ENCODE results near the gene ADARB2. TPM values are rescaled to one million over a fixed set of nuclear protein-coding genes. Genes with fewer than 3 reads are reported as not detected.

The ADARB2 gene
- total RNA-seq, 3 donors from 2014 or later (not counting 1 experiment from before 2014, with no cell fraction given), result 0.27 to 0.78 (median 0.40) TPM

DNA sequence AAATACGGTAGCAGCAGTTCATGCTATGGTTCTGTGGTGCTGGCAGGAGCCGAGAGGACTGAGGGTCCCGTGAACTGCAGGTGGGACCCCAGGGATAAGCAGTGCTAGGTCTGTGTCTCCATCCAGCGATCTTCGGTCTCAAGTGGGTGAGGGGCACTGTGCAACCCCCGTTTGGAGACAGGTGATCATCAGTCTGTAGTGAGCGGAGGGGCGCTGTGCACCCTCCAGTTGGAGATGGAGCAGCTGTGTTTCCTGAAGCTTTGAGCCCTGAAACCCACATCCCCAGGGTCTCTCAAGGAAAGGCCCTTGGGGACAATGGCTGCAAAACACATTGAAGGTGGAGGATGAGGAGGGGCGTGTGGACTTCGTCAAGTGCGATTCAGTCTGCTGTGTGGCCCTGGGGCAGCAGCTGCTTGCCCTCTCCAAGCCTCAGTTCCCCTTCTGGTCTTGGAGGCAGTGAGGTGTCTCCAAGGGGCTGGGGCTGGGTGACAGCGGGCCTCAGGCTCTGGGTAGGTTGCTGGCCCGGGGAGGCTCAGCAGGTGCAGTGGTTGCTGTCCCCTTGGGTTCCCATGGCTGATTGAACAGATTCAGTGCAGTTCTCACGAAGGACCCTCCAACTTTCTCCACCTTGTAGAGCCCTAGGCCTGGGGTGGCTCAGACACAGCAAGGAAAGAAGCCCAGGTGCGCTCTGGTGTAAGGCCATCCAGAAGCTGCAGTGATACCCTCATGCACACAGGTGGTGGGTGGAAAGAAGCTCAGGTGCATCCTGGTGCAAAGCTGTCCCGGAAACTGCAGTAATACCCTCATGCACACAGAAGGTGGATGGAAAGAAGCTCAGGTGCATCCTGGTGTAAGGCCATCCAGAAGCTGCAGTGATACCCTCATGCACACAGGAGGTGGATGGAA, 160.6 kb downstream of the ADARB2 start:
- Histone ChIP-seq H3K36me3 (ENCODE audit: control insufficient read depth, insufficient read depth, low read length) (no peaks in the 10 kb centered on the region), H3K9me3 (ENCODE audit: control insufficient read depth, insufficient read depth, low read length) (no peaks in the 10 kb centered on the region), H3K4me3 (ENCODE audit: low read length) (no peak overlapping the region), H3K27me3 (ENCODE audit: control insufficient read depth, insufficient read depth, low read length) (no peaks in the 10 kb centered on the region), H3K4me1 (ENCODE audit: control insufficient read depth, insufficient read depth, low read length) (no peaks in the 10 kb centered on the region), H3K27ac (ENCODE audit: low read length) (no peak overlapping the region)
- no peak for DNase-seq
- Mint-ChIP-seq H3K36me3 (no peaks in the 10 kb centered on the region), H3K9me3 (peaks cover 0 to 2% of the 10 kb centered on the region in 2 donors), H3K27me3 (ENCODE audit: low read depth in 2 of 2) (peaks cover 0 to 2% of the 10 kb centered on the region in 2 donors), H3K27ac (no peak overlapping the region), H3K4me3 (no peak overlapping the region), H3K4me1 (peaks cover 0 to 2% of the 10 kb centered on the region in 2 donors)
- intact Hi-C loops (cut with micrococcal nuclease), result no loop called here
- ATAC-seq, result no peak
- TF ChIP-seq, protein P1, sequence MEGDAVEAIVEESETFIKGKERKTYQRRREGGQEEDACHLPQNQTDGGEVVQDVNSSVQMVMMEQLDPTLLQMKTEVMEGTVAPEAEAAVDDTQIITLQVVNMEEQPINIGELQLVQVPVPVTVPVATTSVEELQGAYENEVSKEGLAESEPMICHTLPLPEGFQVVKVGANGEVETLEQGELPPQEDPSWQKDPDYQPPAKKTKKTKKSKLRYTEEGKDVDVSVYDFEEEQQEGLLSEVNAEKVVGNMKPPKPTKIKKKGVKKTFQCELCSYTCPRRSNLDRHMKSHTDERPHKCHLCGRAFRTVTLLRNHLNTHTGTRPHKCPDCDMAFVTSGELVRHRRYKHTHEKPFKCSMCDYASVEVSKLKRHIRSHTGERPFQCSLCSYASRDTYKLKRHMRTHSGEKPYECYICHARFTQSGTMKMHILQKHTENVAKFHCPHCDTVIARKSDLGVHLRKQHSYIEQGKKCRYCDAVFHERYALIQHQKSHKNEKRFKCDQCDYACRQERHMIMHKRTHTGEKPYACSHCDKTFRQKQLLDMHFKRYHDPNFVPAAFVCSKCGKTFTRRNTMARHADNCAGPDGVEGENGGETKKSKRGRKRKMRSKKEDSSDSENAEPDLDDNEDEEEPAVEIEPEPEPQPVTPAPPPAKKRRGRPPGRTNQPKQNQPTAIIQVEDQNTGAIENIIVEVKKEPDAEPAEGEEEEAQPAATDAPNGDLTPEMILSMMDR (IDR thresholded peaks at IDR 0.05), result no peak
- 64% methylated on average over 16 of the region's 16 CpGs for WGBS (ENCODE audit: insufficient coverage)

DNA sequence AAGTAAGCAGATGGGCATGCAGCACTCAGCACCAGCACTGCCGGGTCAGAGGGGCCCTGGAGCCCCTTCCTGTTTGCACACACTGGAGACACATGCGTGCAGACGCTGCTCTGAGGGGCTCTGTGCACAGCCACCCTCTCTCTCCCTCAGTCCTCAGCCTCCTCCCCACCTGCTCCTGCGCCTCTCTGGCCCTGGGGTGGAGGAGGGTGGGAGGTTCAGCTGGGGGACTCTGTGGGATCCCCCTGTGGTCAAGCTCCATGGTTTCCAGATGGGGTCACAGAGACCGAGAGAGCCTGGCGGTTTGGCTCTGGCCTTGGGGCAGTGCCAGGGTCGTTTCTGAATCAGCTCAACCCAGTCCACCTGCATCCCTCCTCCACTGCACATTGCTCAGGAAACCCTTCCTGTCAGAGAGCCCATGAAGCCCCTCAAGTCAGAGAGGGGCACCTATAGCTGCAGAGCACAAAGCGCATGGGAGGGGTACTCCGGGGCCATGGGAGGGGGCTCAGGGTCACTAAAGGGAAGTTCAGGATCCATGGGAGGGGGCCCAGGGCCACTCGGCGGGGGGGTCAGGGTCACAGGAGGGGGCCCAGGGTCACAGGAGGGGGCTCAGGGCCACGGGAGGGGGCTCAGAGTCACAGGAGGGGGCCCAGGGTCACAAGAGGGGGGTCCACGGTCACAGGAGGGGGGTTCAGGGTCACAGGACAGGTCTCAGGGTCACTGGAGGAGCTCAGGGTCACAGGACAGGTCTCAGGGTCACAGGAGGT, 161.7 kb downstream of the ADARB2 start:
- peaks cover 0 to 3% of the 10 kb centered on the region in 2 donors for H3K9me3 Mint-ChIP-seq

DNA sequence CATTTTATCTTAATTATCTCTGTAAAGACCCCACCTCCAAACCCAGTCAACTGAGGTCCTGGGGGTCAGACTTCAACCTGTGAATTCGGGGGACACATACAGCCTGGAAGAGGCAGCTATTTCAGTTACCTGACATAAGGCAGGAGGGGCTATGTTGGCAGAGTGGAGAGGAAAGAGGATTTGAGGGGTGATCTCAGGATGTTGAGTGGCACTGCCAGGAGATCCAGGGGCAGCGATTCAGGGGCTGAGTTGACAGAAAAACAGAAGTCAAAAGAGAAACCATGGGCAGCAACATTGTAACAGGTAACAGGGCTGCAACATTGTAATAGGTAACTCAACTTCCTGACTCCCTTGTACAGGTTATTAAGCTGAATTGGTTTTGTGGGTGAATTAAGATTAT, 162.6 kb downstream of the ADARB2 start:
- no peak overlapping the region for H3K27ac Mint-ChIP-seq

More for the DNA sequence above, 161.7 kb downstream of the ADARB2 start:
- H3K4me1 Mint-ChIP-seq, result peaks cover 0 to 6% of the 10 kb centered on the region in 2 donors
- H3K27ac Mint-ChIP-seq, result no peak overlapping the region
- H3K27me3 Mint-ChIP-seq (ENCODE audit: low read depth in 2 of 2), result peaks cover 0 to 2% of the 10 kb centered on the region in 2 donors
- Histone ChIP-seq H3K36me3 (ENCODE audit: control insufficient read depth, insufficient read depth, low read length) (no peaks in the 10 kb centered on the region), H3K4me3 (ENCODE audit: low read length) (no peak overlapping the region), H3K9me3 (ENCODE audit: control insufficient read depth, insufficient read depth, low read length) (no peaks in the 10 kb centered on the region), H3K4me1 (ENCODE audit: control insufficient read depth, insufficient read depth, low read length) (no peaks in the 10 kb centered on the region), H3K27me3 (ENCODE audit: control insufficient read depth, insufficient read depth, low read length) (no peaks in the 10 kb centered on the region), H3K27ac (ENCODE audit: low read length) (no peak overlapping the region)
- 48% methylated on average over 12 of the region's 13 CpGs for WGBS (ENCODE audit: insufficient coverage)
- TF ChIP-seq, protein P1 (IDR thresholded peaks at IDR 0.05), result no peak
- no peak overlapping the region for H3K4me3 Mint-ChIP-seq
- DNase-seq (no peak), ATAC-seq (no peak)
- H3K36me3 Mint-ChIP-seq, result no peaks in the 10 kb centered on the region
- intact Hi-C loops (cut with micrococcal nuclease), result no loop called here

More for the DNA sequence above, 162.6 kb downstream of the ADARB2 start:
- intact Hi-C loops (cut with micrococcal nuclease), result no loop called here
- Mint-ChIP-seq H3K9me3 (peaks cover 0 to 3% of the 10 kb centered on the region in 2 donors), H3K27me3 (ENCODE audit: low read depth in 2 of 2) (peaks cover 0 to 2% of the 10 kb centered on the region in 2 donors), H3K4me1 (peaks cover 0 to 6% of the 10 kb centered on the region in 2 donors), H3K4me3 (no peak overlapping the region), H3K36me3 (no peaks in the 10 kb centered on the region)
- Histone ChIP-seq H3K36me3 (ENCODE audit: control insufficient read depth, insufficient read depth, low read length) (no peaks in the 10 kb centered on the region), H3K4me3 (ENCODE audit: low read length) (no peak overlapping the region), H3K4me1 (ENCODE audit: control insufficient read depth, insufficient read depth, low read length) (no peaks in the 10 kb centered on the region), H3K9me3 (ENCODE audit: control insufficient read depth, insufficient read depth, low read length) (no peaks in the 10 kb centered on the region), H3K27ac (ENCODE audit: low read length) (no peak overlapping the region), H3K27me3 (ENCODE audit: control insufficient read depth, insufficient read depth, low read length) (no peaks in the 10 kb centered on the region)
- no peak for ATAC-seq
- 86% methylated on average over 2 of the region's 2 CpGs for WGBS (ENCODE audit: insufficient coverage)
- DNase-seq, result no peak
- TF ChIP-seq, protein P1 (IDR thresholded peaks at IDR 0.05), result no peak
